ENCODE results near the gene NPB.

- TF ChIP-seq POLR2AphosphoS5 (IDR thresholded peaks at IDR 0.05; ENCODE audit: low read depth, low read length) (peak; percentile 41), POLR2A (IDR thresholded peaks at IDR 0.05; ENCODE audit: low read depth, low read length) (peak; percentile 38; the same call in 1 of the 2 replicates)
Observed at GRCh38 chr17:81885869-81886548, 16.0 kb upstream of the NPB start.
